CMK (cell line): ENCODE measurements around the gene GNS.
A peak's percentile ranks its signal among the peaks of the same experiment; 100 is the strongest.
"Not testable (repeated sequence)": the region's sequence is repeated elsewhere in the genome, so short reads cannot be mapped to it uniquely, and the experiment has no call there.

ENCODE experiments used
- DNase-seq: peaks from one replicate; pipeline ENCODE4 v3.0.0-alpha.2; 2010; ENCODE audit warnings: low read depth

The GNS gene

DNA sequence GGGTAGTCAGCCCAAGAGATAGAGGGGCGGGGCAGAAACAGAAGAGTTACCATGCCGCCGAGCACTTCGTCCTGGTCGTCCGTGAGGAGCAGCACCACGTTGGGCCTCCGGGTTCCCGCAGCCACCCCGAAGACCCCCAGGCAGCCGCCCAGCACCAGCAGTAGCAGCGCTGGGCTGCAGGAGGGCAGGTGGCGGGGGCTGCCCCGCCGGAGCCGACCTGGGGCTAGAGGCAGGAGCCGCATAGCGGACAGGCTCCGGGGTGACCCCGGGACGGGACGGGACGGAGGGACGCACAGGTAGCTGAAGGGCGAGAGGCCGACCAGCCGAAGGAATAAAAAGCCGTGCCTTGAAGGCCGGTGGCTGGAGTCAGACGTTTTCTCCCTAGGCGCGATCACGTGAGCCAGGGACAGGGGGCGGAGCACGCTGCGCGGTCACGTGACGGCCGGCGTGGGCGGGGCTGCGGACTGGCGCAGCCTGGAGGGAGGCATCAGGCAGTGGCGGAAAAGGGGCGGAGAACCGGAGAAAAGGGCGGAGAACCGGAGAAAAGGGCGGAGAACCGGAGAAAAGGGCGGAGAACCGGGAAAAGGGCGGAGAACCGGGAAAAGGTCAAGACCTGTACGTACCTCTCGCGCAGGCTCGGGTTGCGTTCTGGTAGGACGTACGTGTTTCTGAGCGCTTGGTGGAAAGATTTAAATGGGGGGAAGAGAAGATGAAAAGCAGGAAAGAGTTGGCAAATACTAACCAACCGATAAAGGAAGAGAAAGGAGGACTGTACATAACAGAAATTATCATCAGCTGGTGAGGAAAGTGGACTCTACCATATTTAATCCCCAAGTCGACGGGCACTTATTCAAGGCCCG, at the start of gene GNS:
GNS (minus strand) TSS at position 372 of the 860 bp plus-strand sequence; CDS start at position 242, 130 bp downstream.
- DNase-seq: peak; percentile 71

DNA sequence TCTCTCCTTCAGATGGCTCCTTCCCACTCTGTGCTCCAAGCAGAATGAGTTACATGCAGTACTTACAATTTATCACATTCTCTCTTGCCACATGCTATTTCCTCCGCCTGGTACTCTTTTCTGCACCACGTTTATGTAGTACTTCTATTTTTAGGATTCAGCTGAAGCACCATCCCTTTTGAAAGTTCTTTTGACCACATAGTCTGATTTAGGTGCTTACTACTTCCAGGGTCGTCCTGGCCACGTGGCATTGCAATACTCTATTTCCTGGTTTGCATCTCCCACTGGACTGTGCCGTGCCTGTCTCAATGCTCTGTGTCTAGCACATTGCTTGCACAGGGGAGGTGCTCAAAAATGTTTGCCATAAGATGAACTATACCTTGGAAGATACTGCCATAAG, 48.9 kb upstream of the GNS start:
- no peak for DNase-seq

- DNase-seq: no peak
Observed at GRCh38 chr12:64806593-64807460, 47.6 kb upstream of the GNS start.

DNA sequence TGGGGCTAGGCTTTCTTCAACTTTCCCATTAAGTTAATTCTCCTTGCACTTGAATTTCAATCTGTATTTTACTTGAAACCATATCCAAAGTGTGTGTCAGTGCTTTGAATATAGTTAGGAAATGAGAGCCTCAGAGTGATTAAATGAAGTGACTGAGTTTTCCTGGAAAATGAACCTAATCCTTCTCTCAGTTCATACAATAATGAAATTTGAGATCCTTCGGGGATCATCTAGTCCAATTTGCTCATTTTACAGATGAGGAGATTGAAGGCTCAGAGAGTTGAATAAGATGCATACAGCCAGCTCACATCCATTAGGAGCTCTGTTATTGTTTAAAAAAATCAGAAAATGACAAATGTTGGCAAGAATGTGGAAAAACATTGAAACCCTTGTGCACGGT, 47.0 kb upstream of the GNS start:
- DNase-seq: no peak

GRCh38 chr12:64802180-64802775, 43.1 kb upstream of the GNS start:
- not testable (repeated sequence) for DNase-seq

DNA sequence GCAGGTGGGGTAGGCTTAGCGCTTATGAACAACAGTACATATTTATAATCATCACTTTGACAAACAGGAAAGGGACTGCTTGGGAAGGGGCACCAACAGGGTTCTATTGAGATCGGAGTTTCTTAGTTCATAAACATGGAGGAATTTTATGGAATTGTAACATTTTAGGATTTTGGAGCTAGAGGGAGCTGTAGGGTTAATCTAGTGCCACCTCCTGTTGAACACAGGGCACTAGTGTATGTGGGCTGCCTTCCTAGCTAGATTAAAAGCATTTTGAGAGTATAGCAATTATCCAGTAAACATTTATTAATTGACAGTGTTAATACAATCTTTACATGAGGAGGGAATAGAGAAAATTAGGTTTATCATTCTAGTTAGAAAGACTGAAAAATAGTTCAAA, 42.2 kb upstream of the GNS start:
- no peak for DNase-seq

GRCh38 chr12:64800640-64801039, 41.4 kb upstream of the GNS start:
- no peak for DNase-seq

- no peak for DNase-seq
Observed at GRCh38 chr12:64798165-64798564, 39.0 kb upstream of the GNS start.

DNA sequence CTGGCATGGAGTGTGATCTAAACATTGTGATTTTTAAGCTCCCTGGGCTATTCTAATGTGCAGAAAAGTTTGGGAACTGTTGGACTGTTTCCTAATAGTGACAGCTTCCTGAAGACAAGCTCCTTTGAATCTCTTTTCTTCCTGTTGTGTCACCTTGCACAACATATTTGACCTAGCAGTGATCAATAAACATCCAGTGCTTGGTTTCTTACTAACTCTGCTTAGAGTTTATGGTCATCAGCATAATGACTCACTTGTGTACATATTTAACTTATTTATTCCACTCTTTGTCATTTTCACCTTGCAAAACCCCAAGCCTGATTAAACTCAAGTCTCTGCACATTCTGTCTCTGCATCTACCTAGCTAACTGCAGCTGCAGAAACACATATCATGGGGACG, 38.0 kb upstream of the GNS start:
- DNase-seq: no peak

- DNase-seq: peak; percentile 49
Observed at GRCh38 chr12:64796205-64796845, 37.1 kb upstream of the GNS start.

DNA sequence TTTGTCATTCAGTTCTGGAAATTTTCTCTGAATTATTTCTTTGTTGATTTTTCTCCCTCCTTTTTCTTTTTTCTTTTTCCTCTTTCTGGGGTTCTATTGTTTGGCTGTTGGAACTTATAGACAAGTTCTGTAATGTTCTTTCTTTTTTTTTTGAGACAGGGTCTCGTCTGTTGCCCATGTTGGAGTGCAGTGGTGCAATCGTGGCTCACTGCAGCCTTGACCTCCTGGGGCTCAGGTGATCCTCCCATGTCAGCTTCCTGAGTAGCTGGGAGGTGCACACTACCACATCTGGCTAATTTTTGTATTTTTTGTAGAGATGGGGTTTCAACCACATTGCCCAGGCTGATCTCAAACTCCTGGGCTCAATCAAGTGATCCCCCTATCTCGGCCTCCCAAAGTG, 35.1 kb upstream of the GNS start:
- DNase-seq: no peak

DNA sequence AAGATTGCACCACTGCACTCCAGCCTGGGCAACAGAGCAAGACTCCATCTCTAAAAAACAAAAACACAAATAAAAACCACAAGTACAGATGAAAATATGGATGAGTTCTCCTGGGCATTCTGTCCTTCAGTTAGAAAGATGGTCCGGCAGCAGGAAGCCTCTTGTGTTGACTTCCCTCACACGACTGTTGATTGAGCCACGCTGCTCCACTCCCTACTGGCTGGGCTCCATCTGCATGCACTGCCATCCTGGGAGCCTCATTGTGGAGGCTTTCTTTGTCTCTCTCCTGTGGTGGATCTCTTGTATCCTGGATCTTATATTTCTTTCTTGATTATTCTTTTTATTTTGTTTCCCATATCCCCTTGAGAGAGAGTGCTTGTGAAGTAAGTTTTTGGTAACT, 34.4 kb upstream of the GNS start:
- DNase-seq: no peak

DNA sequence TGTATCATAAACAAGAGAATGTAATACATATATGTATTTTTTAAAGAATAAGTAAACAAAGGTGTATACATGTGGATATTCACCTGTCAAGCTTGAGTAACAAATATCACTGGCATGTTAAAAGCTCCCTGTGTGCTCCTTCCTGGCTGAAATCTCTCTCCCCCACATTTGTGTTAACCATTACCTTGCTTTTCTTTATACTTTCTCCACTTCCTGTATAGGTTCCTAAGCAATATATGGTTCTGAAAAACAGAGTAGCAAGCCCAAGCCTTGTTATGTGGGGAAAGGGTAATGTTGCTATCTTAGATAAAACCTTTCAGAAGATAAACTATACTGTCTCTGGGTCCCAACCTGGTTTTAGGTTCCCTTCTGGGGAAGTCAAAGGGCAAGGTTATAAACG, 32.9 kb upstream of the GNS start:
- no peak for DNase-seq

GRCh38 chr12:64791036-64791435, 31.8 kb upstream of the GNS start:
- DNase-seq: no peak

DNA sequence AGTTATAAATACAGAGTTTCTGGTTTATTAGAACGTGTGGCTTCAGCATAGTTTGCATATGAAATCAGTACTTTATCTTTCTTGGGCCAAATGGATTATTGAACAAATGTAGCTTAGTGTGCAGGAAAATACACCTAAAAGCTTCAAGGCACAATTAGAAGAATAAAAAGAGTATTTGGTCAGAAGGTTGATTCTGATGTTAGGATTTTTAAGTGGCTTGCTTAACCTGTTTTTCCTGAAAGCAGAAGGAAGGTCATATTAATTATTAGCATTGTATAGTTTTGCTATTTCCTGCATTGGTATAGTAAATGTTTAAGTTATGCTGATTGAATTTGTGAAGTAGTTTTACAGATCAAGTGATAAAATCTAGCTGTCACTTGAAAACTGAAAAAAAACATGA, 31.0 kb upstream of the GNS start:
- DNase-seq: no peak

GRCh38 chr12:64785838-64786237, 26.6 kb upstream of the GNS start:
- DNase-seq: no peak

GRCh38 chr12:64782191-64782876, 23.1 kb upstream of the GNS start:
- no peak for DNase-seq

DNA sequence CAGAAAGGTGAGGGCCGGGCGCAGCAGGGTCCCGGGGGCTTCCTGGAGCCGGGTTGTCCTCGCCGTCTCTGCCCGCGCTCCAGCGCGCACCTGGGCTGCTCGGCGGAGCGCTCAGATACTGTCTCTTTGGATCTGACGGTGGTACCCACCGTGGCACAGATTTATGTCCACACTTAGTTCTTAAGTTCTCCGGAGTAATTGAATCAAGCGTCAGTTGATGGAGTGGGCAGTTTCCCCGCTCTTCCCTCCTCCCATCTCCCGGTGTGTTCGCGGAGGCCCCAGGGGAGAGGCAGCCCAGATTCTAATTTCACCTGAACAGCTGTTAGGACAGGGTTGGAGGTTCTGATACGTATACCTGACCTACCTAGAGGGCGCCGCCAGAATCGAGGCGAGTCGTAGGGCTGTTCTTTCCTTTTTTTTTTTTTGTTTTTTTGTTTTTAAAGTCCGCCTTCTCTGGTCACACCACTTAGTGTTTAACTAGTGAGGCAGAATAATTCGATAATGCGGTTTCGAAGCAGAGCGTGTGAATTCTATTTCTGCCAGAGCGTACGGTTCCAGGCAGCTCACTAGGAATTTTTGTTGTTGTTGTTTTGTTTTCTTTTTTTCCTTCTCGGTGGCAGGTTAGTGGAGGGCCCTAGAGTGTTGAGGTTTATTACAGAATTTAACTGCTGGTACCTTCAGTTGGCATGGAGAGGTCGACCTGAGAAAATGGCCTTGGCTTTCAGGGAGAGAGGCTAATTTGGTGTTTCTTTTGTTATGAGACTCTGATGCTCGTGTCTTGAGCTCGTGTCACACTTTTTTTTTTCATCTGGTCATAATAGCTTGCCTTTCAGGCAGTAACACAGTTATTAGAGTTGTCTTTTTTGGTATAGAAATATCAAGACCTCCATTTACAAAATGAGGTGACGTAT, 22.3 kb upstream of the GNS start:
- DNase-seq: no peak

DNA sequence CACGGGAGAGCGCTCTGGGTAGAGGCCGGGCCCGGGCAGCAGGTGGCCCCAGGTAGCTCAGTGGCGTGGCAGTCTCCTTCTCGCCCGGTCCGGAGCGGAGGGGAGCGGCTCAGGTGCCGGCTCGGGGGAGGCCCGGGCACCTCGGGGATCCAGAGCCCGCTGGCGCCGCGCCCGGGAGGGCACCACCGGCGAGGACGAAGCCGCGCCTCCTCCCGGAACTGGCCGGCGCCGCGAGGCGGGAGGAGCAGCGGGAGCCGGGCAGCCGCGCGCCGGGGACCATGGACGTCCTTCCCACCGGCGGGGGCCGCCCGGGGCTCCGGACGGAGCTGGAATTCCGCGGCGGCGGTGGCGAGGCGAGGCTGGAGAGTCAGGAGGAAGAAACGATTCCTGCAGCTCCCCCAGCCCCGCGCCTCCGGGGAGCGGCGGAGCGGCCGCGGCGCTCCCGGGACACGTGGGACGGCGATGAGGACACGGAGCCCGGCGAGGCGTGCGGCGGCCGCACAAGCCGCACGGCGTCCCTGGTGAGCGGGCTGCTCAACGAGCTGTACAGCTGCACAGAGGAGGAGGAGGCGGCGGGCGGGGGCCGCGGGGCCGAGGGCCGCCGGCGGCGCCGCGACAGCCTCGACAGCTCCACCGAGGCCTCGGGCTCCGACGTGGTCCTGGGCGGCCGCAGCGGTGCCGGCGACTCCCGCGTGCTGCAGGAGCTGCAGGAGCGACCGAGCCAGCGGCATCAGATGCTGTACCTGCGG, 21.5 kb upstream of the GNS start:
- no peak for DNase-seq

GRCh38 chr12:64780132-64780530, 20.9 kb upstream of the GNS start:
- DNase-seq: no peak
